Ascending aorta (tissue), 2 donors: ENCODE data around the gene PCDHB8. TPM values are rescaled to one million over a fixed set of nuclear protein-coding genes. Genes with fewer than 3 reads are reported as not detected.
"Not testable (repeated sequence)": the region's sequence is repeated elsewhere in the genome, so short reads cannot be mapped to it uniquely, and the experiment has no call there.

Experiments used
- DNase-seq, 2 donors: peaks; one replicate each; pipeline ENCODE4 v3.0.0-alpha.2; 2019; ENCODE audit warnings: low spot score in 2 of 2
- H3K27ac ChIP-seq, 2 donors: fragments of 200-600 bp; sonication (generic); one replicate each; pipeline ENCODE4 v1.5.1; 2016 to 2017; ENCODE audit warnings: mild to moderate bottlenecking in 1 of 2
- H3K27me3 ChIP-seq: fragments of 200-600 bp; sonication (generic); one replicate; pipeline ENCODE4 v1.5.1; 2017
- H3K36me3 ChIP-seq, 2 donors: fragments of 200-600 bp; sonication (generic); one replicate each; pipeline ENCODE4 v1.5.1; 2016
- H3K4me1 ChIP-seq, 2 donors: fragments of 200-600 bp; sonication (generic); one replicate each; pipeline ENCODE4 v1.5.1; 2016 to 2017; ENCODE audit warnings: mild to moderate bottlenecking in 1 of 2
- H3K4me3 ChIP-seq, 2 donors: fragments of 200-600 bp; sonication (generic); one replicate each; pipeline ENCODE4 v1.5.1; 2016 to 2017; ENCODE audit warnings: mild to moderate bottlenecking in 1 of 2
- H3K9me3 ChIP-seq, 2 donors: fragments of 200-600 bp; sonication (generic); one replicate each; pipeline ENCODE4 v1.5.1; 2016
- intact Hi-C: fragments of 100-400 bp; cut with DNase I; formaldehyde crosslinking; loops from one replicate; pipeline ENCODE4 v1.15.1; 2023
- total RNA-seq: library from RNA; depleted of rRNA; stranded (reverse); fragments of >200 nt; gene quantifications from one replicate; pipeline ENCODE4 v1.1.0, GENCODE V29; 2016
- TF ChIP-seq, protein P1 (sequence below), 3 experiments: fragments of 200-600 bp in 2 of 3; fragments of 450-650 bp in 1 of 3; sonication (generic) in 2 of 3; IDR thresholded peaks; one replicate each; pipeline ENCODE4 v1.5.1; 2016 to 2019; ENCODE audit warnings: antibody characterized with exemption in 3 of 3, mild to moderate bottlenecking in 1 of 3, moderate library complexity in 1 of 3

PCDHB8 gene
- total RNA-seq, 1 donor from 2014 or later, result 0.11 TPM

DNA sequence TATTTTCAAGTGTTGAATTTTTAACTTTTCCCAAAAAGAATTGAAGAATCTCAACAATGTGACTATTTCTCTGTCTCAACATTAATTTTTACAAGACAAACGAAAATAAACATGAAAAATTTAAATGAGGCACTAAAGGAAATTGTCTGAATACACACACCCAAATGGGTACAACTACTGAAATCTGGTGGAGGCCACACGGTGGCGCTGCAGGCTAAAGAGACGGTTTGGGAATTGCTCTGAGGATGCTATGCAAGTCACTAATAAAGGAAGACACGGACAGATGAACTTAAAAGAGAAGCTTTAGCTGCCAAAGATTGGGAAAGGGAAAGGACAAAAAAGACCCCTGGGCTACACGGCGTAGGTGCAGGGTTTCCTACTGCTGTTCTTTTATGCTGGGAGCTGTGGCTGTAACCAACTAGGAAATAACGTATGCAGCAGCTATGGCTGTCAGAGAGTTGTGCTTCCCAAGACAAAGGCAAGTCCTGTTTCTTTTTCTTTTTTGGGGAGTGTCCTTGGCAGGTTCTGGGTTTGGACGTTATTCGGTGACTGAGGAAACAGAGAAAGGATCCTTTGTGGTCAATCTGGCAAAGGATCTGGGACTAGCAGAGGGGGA lies 14.6 kb downstream of the PCDHB8 start, which contains the start of gene PCDHB10:
PCDHB10 (plus strand) TSS at position 244 of the 616 bp plus-strand sequence; CDS start at position 444, 200 bp downstream.
- DNase-seq, result no peak
- Histone ChIP-seq H3K27ac (no peak within 1 kb of the TSS), H3K36me3 (no peaks in the 10 kb centered on the region), H3K4me1 (no peaks in the 10 kb centered on the region), H3K27me3 (no peaks in the 10 kb centered on the region), H3K9me3 (peaks cover 68 to 92% of the 10 kb centered on the region in 2 donors), H3K4me3 (no peak within 1 kb of the TSS)
- TF ChIP-seq, protein P1, sequence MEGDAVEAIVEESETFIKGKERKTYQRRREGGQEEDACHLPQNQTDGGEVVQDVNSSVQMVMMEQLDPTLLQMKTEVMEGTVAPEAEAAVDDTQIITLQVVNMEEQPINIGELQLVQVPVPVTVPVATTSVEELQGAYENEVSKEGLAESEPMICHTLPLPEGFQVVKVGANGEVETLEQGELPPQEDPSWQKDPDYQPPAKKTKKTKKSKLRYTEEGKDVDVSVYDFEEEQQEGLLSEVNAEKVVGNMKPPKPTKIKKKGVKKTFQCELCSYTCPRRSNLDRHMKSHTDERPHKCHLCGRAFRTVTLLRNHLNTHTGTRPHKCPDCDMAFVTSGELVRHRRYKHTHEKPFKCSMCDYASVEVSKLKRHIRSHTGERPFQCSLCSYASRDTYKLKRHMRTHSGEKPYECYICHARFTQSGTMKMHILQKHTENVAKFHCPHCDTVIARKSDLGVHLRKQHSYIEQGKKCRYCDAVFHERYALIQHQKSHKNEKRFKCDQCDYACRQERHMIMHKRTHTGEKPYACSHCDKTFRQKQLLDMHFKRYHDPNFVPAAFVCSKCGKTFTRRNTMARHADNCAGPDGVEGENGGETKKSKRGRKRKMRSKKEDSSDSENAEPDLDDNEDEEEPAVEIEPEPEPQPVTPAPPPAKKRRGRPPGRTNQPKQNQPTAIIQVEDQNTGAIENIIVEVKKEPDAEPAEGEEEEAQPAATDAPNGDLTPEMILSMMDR (IDR thresholded peaks at IDR 0.05), result peak in 1 of 3 experiments; percentile 29
- intact Hi-C loops, result no loop called here

DNA sequence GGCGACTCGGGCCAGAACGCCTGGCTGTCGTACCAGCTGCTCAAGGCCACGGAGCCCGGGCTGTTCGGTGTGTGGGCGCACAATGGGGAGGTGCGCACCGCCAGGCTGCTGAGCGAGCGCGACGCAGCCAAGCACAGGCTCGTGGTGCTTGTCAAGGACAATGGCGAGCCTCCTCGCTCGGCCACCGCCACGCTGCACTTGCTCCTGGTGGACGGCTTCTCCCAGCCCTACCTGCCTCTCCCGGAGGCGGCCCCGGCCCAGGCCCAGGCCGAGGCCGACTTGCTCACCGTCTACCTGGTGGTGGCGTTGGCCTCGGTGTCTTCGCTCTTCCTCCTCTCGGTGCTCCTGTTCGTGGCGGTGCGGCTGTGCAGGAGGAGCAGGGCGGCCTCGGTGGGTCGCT lies 16.7 kb downstream of the PCDHB8 start:
- H3K4me1 ChIP-seq, H3K36me3 ChIP-seq, H3K27me3 ChIP-seq, DNase-seq, intact Hi-C loops, H3K27ac ChIP-seq, H3K4me3 ChIP-seq: not testable (repeated sequence)
- H3K9me3 ChIP-seq, result peaks cover 62 to 95% of the 10 kb centered on the region in 2 donors

DNA sequence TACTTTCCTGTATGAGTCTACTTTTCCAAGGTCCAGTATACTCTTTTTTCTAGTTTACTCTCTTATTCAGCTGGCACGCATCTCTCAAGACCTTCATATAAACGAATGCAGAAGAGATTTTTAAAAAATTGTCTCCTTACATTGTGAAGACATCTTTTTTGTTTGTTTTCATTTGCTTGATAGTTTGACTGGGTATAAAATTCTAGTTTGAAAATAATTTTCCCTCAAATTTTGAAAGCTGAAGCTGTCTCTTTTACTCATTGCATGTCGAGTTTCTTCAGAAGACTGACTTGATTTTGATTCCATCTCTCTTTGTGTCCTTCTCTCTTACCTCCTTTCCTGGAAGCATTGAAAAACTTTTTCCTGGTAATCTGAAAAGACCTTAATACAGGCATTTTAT lies 18.8 kb downstream of the PCDHB8 start:
- H3K27me3 ChIP-seq, result no peaks in the 10 kb centered on the region
- no peak overlapping the region for H3K4me3 ChIP-seq
- TF ChIP-seq, protein P1 (IDR thresholded peaks at IDR 0.05), result no peak

DNA sequence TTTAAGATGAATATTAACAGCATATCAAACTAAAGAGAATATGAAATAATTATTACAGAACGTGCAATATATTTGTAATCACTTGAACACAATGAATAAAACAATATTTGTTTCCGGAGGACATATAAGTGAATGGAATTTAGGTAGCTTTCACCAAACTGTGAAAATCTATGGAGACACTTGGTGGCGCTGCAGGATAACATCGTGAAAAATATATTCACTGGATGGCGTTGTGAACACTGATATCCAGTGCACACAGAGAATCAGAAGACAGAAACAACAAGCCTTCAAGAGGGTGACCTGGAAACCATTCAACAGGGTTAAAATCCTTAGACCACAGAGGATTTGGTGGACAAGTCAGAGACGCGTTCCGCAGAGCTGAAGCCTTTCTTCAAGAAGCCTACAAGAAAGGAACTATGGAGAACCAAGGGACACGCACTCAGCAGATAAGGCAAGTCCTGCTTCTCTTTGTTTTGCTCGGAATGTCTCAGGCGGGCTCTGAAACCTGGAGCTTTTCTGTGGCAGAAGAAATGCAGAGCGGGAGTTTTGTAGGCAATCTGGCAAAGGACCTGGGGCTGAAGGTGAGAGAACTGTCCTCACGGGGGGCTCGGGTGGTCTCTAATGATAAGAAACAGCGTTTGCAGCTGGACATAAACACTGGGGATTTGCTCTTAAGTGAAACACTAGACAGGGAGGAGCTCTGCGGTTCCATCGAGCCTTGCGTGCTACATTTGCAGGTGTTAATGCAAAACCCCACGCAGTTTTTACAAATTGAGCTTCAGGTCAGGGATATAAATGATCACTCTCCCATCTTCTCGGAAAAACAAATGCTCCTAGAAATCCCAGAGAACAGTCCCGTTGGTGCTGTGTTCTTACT lies 22.0 kb downstream of the PCDHB8 start, which contains the start of gene PCDHB11:
PCDHB11 (plus strand) TSS at position 269 of the 877 bp plus-strand sequence; CDS start at position 417, 148 bp downstream.
- Histone ChIP-seq H3K9me3 (peaks cover 58 to 95% of the 10 kb centered on the region in 2 donors), H3K27ac (no peak within 1 kb of the TSS), H3K4me3 (peak within 1 kb of the TSS in 1 of 2 donors; percentile 38), H3K36me3 (no peaks in the 10 kb centered on the region), H3K4me1 (no peaks in the 10 kb centered on the region), H3K27me3 (no peaks in the 10 kb centered on the region)
- TF ChIP-seq, protein P1 (IDR thresholded peaks at IDR 0.05), result no peak
- DNase-seq, result no peak
- intact Hi-C loops, result no loop called here

More for the DNA sequence above, 18.8 kb downstream of the PCDHB8 start:
- no peaks in the 10 kb centered on the region for H3K4me1 ChIP-seq
- intact Hi-C loops, result no loop called here
- H3K36me3 ChIP-seq, result no peaks in the 10 kb centered on the region
- H3K27ac ChIP-seq, result no peak overlapping the region
- peaks cover 57 to 93% of the 10 kb centered on the region in 2 donors for H3K9me3 ChIP-seq
- DNase-seq, result no peak

DNA sequence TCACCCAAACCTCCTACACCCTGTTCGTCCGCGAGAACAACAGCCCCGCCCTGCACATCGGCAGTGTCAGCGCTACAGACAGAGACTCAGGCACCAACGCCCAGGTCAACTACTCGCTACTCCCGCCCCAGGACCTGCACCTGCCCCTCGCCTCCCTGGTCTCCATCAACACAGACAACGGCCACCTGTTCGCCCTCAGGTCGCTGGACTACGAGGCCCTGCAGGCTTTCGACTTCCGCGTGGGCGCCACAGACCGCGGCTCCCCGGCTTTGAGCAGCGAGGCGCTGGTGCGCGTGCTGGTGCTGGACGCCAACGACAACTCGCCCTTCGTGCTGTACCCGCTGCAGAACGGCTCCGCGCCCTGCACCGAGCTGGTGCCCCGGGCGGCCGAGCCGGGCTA lies 23.5 kb downstream of the PCDHB8 start:
- H3K36me3 ChIP-seq, H3K27ac ChIP-seq, intact Hi-C loops, H3K27me3 ChIP-seq, DNase-seq, H3K4me3 ChIP-seq, H3K4me1 ChIP-seq: not testable (repeated sequence)
- H3K9me3 ChIP-seq, result peaks cover 62 to 95% of the 10 kb centered on the region in 2 donors

DNA sequence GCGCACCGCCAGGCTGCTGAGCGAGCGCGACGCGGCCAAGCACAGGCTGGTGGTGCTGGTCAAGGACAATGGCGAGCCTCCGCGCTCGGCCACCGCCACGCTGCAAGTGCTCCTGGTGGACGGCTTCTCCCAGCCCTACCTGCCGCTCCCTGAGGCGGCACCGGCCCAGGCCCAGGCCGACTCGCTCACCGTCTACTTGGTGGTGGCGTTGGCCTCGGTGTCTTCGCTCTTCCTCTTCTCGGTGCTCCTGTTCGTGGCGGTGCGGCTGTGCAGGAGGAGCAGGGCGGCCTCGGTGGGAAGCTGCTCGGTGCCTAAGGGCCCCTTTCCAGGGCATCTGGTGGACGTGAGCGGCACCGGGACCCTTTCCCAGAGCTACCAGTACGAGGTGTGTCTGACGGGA lies 24.1 kb downstream of the PCDHB8 start:
- H3K27me3 ChIP-seq, H3K4me3 ChIP-seq, intact Hi-C loops, H3K4me1 ChIP-seq, DNase-seq, H3K27ac ChIP-seq: not testable (repeated sequence)
- Histone ChIP-seq H3K9me3 (peaks cover 61 to 95% of the 10 kb centered on the region in 2 donors), H3K36me3 (peaks cover 0 to 12% of the 10 kb centered on the region in 2 donors)

DNA sequence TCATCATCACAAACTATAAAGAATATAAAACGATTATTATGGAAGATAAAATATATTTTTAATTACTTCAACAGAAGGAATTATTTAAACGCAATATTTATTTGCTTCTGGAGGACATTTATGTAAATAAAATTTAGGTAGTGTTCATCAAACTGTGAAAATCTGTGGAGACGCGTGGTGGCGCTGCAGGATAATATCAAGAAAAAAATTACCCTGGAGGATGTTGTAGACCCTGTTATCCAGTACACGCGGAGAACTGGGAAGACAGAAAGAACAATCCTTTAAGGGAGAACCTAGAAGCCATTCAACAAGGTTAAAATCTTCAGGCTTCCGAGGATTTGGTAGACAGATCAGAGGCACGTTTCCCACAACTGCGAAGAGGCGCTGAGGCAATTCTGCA lies 30.9 kb downstream of the PCDHB8 start, which contains the start of gene PCDHB12:
PCDHB12 (plus strand) TSS at position 242 of the 400 bp plus-strand sequence. CDS start 189 bp downstream, outside the sequence.
- intact Hi-C loops, result no loop called here
- DNase-seq, result no peak
- Histone ChIP-seq H3K4me1 (no peaks in the 10 kb centered on the region), H3K36me3 (peaks cover 0 to 21% of the 10 kb centered on the region in 2 donors), H3K9me3 (peaks cover 55 to 89% of the 10 kb centered on the region in 2 donors), H3K4me3 (peak within 1 kb of the TSS in 1 of 2 donors; percentile 8), H3K27me3 (no peaks in the 10 kb centered on the region), H3K27ac (no peak within 1 kb of the TSS)
- TF ChIP-seq, protein P1 (IDR thresholded peaks at IDR 0.05), result peak in 1 of 3 experiments; percentile 23

DNA sequence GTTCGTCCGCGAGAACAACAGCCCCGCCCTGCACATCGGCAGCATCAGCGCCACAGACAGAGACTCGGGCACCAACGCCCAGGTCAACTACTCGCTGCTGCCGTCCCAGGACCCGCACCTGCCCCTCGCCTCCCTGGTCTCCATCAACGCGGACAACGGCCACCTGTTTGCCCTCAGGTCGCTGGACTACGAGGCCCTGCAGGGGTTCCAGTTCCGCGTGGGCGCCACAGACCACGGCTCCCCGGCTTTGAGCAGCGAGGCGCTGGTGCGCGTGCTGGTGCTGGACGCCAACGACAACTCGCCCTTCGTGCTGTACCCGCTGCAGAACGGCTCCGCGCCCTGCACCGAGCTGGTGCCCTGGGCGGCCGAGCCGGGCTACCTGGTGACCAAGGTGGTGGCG lies 32.7 kb downstream of the PCDHB8 start:
- H3K4me3 ChIP-seq, DNase-seq, H3K27me3 ChIP-seq, intact Hi-C loops, H3K27ac ChIP-seq, H3K4me1 ChIP-seq: not testable (repeated sequence)
- H3K36me3 ChIP-seq, result peaks cover 0 to 20% of the 10 kb centered on the region in 2 donors
- H3K9me3 ChIP-seq, result peaks cover 54 to 85% of the 10 kb centered on the region in 2 donors

DNA sequence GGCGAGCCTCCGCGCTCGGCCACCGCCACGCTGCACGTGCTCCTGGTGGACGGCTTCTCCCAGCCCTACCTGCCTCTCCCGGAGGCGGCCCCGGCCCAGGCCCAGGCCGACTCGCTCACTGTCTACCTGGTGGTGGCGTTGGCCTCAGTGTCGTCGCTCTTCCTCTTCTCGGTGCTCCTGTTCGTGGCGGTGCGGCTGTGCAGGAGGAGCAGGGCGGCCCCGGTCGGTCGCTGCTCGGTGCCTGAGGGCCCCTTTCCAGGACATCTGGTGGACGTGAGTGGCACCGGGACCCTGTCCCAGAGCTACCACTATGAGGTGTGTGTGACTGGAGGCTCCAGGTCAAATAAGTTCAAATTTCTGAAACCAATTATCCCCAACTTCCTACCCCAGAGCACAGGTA lies 33.3 kb downstream of the PCDHB8 start:
- DNase-seq, H3K27ac ChIP-seq, H3K4me3 ChIP-seq, intact Hi-C loops, H3K27me3 ChIP-seq, H3K4me1 ChIP-seq: not testable (repeated sequence)
- H3K36me3 ChIP-seq, result peaks cover 0 to 14% of the 10 kb centered on the region in 2 donors
- H3K9me3 ChIP-seq, result peaks cover 49 to 83% of the 10 kb centered on the region in 2 donors
